H1 (cell line): ENCODE measurements around the gene TGFBI. TPM values are rescaled to one million over a fixed set of nuclear protein-coding genes. Genes with fewer than 3 reads are reported as not detected.

ENCODE experiments used
- CHD2 ChIP-seq: IDR thresholded peaks from 2 replicates; pipeline ENCODE4 v1.6.1; 2012; ENCODE audit warnings: low read length, improper control_type of control experiment
- NANOG ChIP-seq: IDR thresholded peaks from 2 replicates; pipeline ENCODE4 v1.6.1; 2011; ENCODE audit warnings: low read length, low read depth, mild to moderate bottlenecking, inconsistent platforms; ENCODE audit not compliant: insufficient read depth, poor library complexity, severe bottlenecking
- RXRA ChIP-seq: IDR thresholded peaks from 2 replicates; pipeline ENCODE4 v1.6.1; 2011; ENCODE audit warnings: low read depth, mild to moderate bottlenecking, low read length, moderate library complexity; ENCODE audit not compliant: insufficient read depth
- ZNF274 ChIP-seq: IDR thresholded peaks from 2 replicates; pipeline ENCODE4 v1.7.0; 2012; ENCODE audit warnings: low read length, borderline replicate concordance; ENCODE audit errors: extremely low read depth
- polyA plus RNA-seq, 7 experiments: library from polyadenylated mRNA; depleted of rRNA in 3 of 7; stranded (reverse) in 5 of 7; unstranded in 2 of 7; fragments of >200 nt in 5 of 7; fragments of 200-250 nt in 2 of 7; gene quantifications; 1 replicate in 5 of 7; 2 replicates in 1 of 7; 4 replicates in 1 of 7; pipeline versions ENCODE4 v1.2.1 to v1.2.3, GENCODE V29; 2011 to 2013; ENCODE audit warnings: missing spikeins in 2 of 7, mixed read lengths in 2 of 7
- total RNA-seq: library from RNA; stranded (reverse); fragmentation: NEBNext Ultra II Directional; extraction: Animal tissue kit (Norgen Biotek cat#: 25700); gene quantifications from 2 replicates; pipeline ENCODE4 v1.2.1, GENCODE V29; 2021
- TF ChIP-seq, protein P1 (sequence below): fragments of 300-600 bp; sonication (generic); IDR thresholded peaks from 2 replicates; pipeline ENCODE4 v1.7.1; 2012; ENCODE audit warnings: low read length, moderate library complexity, mild to moderate bottlenecking, inconsistent platforms; ENCODE audit not compliant: insufficient replicate concordance
- TF ChIP-seq, protein P2 (sequence below): IDR thresholded peaks from 2 replicates; pipeline ENCODE4 v1.6.1; 2012; ENCODE audit warnings: low read length, inconsistent platforms

The TGFBI gene
- total and polyA plus RNA-seq, 2 of the 8 experiments (the other 6 are each of a cell fraction or from before 2014, with no cell fraction given): 6.0 to 8.5 TPM

GRCh38 chr5:136012041-136012804 is 16.6 kb upstream of the TGFBI start (continued):
- TF ChIP-seq, protein P1, sequence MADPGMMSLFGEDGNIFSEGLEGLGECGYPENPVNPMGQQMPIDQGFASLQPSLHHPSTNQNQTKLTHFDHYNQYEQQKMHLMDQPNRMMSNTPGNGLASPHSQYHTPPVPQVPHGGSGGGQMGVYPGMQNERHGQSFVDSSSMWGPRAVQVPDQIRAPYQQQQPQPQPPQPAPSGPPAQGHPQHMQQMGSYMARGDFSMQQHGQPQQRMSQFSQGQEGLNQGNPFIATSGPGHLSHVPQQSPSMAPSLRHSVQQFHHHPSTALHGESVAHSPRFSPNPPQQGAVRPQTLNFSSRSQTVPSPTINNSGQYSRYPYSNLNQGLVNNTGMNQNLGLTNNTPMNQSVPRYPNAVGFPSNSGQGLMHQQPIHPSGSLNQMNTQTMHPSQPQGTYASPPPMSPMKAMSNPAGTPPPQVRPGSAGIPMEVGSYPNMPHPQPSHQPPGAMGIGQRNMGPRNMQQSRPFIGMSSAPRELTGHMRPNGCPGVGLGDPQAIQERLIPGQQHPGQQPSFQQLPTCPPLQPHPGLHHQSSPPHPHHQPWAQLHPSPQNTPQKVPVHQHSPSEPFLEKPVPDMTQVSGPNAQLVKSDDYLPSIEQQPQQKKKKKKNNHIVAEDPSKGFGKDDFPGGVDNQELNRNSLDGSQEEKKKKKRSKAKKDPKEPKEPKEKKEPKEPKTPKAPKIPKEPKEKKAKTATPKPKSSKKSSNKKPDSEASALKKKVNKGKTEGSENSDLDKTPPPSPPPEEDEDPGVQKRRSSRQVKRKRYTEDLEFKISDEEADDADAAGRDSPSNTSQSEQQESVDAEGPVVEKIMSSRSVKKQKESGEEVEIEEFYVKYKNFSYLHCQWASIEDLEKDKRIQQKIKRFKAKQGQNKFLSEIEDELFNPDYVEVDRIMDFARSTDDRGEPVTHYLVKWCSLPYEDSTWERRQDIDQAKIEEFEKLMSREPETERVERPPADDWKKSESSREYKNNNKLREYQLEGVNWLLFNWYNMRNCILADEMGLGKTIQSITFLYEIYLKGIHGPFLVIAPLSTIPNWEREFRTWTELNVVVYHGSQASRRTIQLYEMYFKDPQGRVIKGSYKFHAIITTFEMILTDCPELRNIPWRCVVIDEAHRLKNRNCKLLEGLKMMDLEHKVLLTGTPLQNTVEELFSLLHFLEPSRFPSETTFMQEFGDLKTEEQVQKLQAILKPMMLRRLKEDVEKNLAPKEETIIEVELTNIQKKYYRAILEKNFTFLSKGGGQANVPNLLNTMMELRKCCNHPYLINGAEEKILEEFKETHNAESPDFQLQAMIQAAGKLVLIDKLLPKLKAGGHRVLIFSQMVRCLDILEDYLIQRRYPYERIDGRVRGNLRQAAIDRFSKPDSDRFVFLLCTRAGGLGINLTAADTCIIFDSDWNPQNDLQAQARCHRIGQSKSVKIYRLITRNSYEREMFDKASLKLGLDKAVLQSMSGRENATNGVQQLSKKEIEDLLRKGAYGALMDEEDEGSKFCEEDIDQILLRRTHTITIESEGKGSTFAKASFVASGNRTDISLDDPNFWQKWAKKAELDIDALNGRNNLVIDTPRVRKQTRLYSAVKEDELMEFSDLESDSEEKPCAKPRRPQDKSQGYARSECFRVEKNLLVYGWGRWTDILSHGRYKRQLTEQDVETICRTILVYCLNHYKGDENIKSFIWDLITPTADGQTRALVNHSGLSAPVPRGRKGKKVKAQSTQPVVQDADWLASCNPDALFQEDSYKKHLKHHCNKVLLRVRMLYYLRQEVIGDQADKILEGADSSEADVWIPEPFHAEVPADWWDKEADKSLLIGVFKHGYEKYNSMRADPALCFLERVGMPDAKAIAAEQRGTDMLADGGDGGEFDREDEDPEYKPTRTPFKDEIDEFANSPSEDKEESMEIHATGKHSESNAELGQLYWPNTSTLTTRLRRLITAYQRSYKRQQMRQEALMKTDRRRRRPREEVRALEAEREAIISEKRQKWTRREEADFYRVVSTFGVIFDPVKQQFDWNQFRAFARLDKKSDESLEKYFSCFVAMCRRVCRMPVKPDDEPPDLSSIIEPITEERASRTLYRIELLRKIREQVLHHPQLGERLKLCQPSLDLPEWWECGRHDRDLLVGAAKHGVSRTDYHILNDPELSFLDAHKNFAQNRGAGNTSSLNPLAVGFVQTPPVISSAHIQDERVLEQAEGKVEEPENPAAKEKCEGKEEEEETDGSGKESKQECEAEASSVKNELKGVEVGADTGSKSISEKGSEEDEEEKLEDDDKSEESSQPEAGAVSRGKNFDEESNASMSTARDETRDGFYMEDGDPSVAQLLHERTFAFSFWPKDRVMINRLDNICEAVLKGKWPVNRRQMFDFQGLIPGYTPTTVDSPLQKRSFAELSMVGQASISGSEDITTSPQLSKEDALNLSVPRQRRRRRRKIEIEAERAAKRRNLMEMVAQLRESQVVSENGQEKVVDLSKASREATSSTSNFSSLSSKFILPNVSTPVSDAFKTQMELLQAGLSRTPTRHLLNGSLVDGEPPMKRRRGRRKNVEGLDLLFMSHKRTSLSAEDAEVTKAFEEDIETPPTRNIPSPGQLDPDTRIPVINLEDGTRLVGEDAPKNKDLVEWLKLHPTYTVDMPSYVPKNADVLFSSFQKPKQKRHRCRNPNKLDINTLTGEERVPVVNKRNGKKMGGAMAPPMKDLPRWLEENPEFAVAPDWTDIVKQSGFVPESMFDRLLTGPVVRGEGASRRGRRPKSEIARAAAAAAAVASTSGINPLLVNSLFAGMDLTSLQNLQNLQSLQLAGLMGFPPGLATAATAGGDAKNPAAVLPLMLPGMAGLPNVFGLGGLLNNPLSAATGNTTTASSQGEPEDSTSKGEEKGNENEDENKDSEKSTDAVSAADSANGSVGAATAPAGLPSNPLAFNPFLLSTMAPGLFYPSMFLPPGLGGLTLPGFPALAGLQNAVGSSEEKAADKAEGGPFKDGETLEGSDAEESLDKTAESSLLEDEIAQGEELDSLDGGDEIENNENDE: no peak
- TF ChIP-seq CHD2 (no peak), NANOG (no peak), RXRA (no peak), ZNF274 (no peak)
- TF ChIP-seq, protein P2, sequence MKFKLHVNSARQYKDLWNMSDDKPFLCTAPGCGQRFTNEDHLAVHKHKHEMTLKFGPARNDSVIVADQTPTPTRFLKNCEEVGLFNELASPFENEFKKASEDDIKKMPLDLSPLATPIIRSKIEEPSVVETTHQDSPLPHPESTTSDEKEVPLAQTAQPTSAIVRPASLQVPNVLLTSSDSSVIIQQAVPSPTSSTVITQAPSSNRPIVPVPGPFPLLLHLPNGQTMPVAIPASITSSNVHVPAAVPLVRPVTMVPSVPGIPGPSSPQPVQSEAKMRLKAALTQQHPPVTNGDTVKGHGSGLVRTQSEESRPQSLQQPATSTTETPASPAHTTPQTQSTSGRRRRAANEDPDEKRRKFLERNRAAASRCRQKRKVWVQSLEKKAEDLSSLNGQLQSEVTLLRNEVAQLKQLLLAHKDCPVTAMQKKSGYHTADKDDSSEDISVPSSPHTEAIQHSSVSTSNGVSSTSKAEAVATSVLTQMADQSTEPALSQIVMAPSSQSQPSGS: no peak
